HG02870 (cell line): ENCODE data around the gene SMC6.

Source experiments
- ATAC-seq: cut with Tn5 transposase; IDR thresholded peaks from one replicate; pipeline ENCODE4 v1.9.1; 2021; ENCODE audit warnings: mild to moderate bottlenecking, moderate library complexity; ENCODE audit not compliant: unreplicated experiment

Gene SMC6

DNA sequence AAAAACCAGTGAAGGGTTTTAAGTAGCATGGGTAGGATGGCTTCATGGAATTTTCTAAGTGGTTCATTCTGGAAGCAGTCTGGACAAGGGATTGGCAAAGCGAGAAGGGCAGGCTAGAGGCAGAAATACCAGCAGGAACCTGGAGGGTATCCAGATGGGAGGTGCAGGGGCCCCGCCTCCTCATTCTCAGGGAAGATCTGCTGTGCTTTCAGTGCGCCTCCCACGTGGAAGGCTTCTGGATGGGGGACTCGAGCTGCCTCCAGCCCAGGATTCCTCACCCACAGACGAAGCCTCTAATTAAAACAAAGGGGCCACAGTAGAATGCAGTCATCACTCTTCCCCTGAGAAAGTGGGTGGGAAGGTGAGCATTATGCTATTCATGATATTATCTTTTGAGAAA, 133.3 kb downstream of the SMC6 start:
- ATAC-seq: no peak

DNA sequence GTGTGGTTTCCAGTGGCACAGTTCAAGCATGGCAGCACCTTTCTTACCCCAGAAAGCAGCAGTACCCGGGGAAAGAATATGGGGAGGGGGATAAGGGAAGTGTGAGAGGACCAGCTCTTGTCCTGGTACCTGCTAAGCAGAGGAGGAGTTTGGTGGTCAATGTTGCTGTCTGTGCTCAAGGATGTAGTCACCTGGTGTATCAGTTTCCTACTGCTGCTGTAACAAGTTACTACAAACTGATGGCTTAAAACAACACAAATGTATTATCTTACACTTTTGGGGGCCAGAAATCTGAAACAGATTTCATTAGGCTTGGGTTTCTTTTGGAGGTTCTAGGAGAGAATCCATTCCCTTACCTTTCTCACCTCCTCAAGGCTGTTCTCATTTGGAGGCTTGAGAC, 135.7 kb downstream of the SMC6 start:
- no peak for ATAC-seq

- ATAC-seq: no peak
These were observed 136.1 kb downstream of the SMC6 start for GRCh38 chr2:17617516-17617915.

GRCh38 chr2:17616405-17616804, 137.2 kb downstream of the SMC6 start:
- no peak for ATAC-seq

DNA sequence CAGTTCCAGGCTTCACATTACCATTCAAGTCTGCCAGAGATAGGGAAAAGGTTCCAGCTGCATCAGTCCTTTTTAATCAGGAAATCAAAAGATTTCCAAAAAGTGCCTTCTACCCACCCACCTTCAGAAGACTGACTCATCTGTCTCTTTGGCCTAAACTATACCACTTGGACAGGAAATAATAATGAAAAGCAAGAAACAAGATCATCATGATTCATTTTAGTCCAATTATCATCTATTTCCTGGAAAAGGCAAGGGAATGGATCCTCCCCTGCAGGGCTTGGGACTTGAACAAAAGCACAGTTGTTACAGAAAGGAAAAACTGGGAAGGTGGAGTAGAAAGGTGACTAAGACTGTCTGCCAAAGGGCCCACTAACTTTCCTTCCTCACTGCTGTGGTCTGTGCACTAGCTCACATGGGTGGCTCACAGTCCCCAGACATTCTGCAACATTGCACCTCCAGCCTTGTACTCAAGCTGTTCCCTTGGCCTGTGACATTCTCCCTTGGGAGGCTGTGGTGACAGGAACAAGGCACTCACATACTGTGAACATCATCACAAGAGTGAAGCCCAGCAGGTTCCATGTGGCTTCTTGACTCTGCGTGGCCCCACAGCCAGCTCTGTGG, 137.8 kb downstream of the SMC6 start:
- no peak for ATAC-seq

DNA sequence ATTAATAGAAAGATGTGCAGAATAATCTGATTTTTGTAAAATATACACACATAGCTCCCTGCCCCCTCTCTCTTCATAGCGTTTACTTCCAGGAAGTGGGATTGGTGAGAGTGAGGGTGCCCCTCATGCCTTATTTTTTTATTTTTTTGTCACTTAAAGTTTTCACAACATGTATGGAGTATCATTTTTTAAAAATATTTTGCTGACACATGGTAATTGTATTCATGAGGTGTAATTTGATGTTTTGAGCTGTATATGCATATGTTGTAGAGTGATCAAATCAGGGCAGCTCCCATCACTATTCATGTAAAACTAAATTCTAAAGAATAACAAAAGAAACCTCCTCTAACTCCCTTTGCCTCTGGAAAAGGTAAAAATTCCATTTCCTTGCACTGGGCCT, 138.5 kb downstream of the SMC6 start:
- no peak for ATAC-seq

- ATAC-seq: no peak
These were observed 139.3 kb downstream of the SMC6 start for GRCh38 chr2:17614174-17614930.
